ENCODE results near the gene SIKE1.

DNA sequence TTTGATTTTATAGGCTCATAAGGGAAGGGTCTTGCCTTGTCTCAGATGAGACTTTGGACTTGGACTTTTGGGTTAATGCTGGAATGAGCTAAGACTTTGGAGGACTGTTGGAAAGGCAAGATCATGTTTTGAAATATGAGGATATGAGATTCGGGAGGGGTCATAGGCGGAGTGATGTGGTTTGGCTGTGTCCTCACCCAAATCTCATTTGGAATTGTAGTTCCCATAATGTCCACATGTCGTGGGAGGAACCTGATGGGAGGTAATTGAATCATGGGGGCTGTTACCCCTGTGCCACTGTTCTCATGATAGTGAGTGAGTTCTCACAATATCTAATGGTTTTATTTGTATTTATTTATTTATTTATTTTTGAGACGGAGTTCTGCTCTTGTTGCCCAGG lies 15.8 kb downstream of the SIKE1 start:
- TF ChIP-seq, protein P1, sequence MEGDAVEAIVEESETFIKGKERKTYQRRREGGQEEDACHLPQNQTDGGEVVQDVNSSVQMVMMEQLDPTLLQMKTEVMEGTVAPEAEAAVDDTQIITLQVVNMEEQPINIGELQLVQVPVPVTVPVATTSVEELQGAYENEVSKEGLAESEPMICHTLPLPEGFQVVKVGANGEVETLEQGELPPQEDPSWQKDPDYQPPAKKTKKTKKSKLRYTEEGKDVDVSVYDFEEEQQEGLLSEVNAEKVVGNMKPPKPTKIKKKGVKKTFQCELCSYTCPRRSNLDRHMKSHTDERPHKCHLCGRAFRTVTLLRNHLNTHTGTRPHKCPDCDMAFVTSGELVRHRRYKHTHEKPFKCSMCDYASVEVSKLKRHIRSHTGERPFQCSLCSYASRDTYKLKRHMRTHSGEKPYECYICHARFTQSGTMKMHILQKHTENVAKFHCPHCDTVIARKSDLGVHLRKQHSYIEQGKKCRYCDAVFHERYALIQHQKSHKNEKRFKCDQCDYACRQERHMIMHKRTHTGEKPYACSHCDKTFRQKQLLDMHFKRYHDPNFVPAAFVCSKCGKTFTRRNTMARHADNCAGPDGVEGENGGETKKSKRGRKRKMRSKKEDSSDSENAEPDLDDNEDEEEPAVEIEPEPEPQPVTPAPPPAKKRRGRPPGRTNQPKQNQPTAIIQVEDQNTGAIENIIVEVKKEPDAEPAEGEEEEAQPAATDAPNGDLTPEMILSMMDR (IDR thresholded peaks at IDR 0.05), result no peak
- TF ChIP-seq POLR2A (IDR thresholded peaks at IDR 0.05), result no peak

Data from body of pancreas (tissue), 4 donors.